NCI-H774 (cell line): Measurements from ENCODE around the gene UBASH3B.
"Not testable (repeated sequence)": the region's sequence is repeated elsewhere in the genome, so short reads cannot be mapped to it uniquely, and the experiment has no call there.

Source experiments
- DNase-seq: peaks from one replicate; lab custom pipeline; 2025; lab: John Stamatoyannopoulos, UW

UBASH3B gene

GRCh38 chr11:122813176-122813893, 157.8 kb downstream of the UBASH3B start:
- no peak for DNase-seq

- DNase-seq: no peak
These were observed 158.4 kb downstream of the UBASH3B start for GRCh38 chr11:122813894-122814270.

GRCh38 chr11:122814401-122814800, 158.9 kb downstream of the UBASH3B start:
- no peak for DNase-seq

GRCh38 chr11:122815900-122816299, 160.4 kb downstream of the UBASH3B start:
- no peak for DNase-seq

- no peak for DNase-seq
These were observed 161.4 kb downstream of the UBASH3B start for GRCh38 chr11:122816761-122817520.

- DNase-seq: no peak
These were observed 164.6 kb downstream of the UBASH3B start for GRCh38 chr11:122820158-122820557.

- DNase-seq: no peak
These were observed 165.6 kb downstream of the UBASH3B start for GRCh38 chr11:122821169-122821568.

- DNase-seq: no peak
These were observed 166.7 kb downstream of the UBASH3B start for GRCh38 chr11:122822241-122822640.

- no peak for DNase-seq
These were observed 168.0 kb downstream of the UBASH3B start for GRCh38 chr11:122823564-122823963.

- not testable (repeated sequence) for DNase-seq
These were observed 173.8 kb downstream of the UBASH3B start for GRCh38 chr11:122829371-122829770.

GRCh38 chr11:122832297-122832696, 176.8 kb downstream of the UBASH3B start:
- not testable (repeated sequence) for DNase-seq

- no peak for DNase-seq
These were observed 177.4 kb downstream of the UBASH3B start for GRCh38 chr11:122832721-122833470.

GRCh38 chr11:122833846-122834464, 178.4 kb downstream of the UBASH3B start:
- no peak for DNase-seq

- DNase-seq: no peak
These were observed 181.4 kb downstream of the UBASH3B start for GRCh38 chr11:122836916-122837315.

GRCh38 chr11:122837528-122838346, 182.2 kb downstream of the UBASH3B start:
- no peak for DNase-seq

- DNase-seq: no peak
These were observed 188.0 kb downstream of the UBASH3B start for GRCh38 chr11:122843281-122844141.

- DNase-seq: no peak
These were observed 191.9 kb downstream of the UBASH3B start for GRCh38 chr11:122847466-122847865.

- no peak for DNase-seq
These were observed 192.7 kb downstream of the UBASH3B start for GRCh38 chr11:122848186-122848585.

GRCh38 chr11:122850076-122850631, 194.6 kb downstream of the UBASH3B start:
- no peak for DNase-seq

- no peak for DNase-seq
These were observed 195.9 kb downstream of the UBASH3B start for GRCh38 chr11:122851366-122851966.
